Activated CD4-positive, alpha-beta T cell treated with anti-CD3 and anti-CD28 coated beads for 48 hours (primary cell): Measurements from ENCODE around the gene RFTN1.
"Not testable (repeated sequence)": the region's sequence is repeated elsewhere in the genome, so short reads cannot be mapped to it uniquely, and the experiment has no call there.

Experiments
- DNase-seq: peaks from one replicate; pipeline ENCODE4 v3.0.0-alpha.2; 2020

RFTN1 gene

GRCh38 chr3:16506884-16507577, 6.5 kb downstream of the RFTN1 start:
- no peak for DNase-seq

- no peak for DNase-seq
Observed at GRCh38 chr3:16506451-16506850, 7.0 kb downstream of the RFTN1 start.

GRCh38 chr3:16504692-16505091, 8.8 kb downstream of the RFTN1 start:
- DNase-seq: no peak

- DNase-seq: no peak
Observed at GRCh38 chr3:16504242-16504641, 9.3 kb downstream of the RFTN1 start.

GRCh38 chr3:16503191-16503776, 10.2 kb downstream of the RFTN1 start:
- no peak for DNase-seq

- no peak for DNase-seq
Observed at GRCh38 chr3:16502347-16502908, 11.1 kb downstream of the RFTN1 start.

GRCh38 chr3:16501376-16501775, 12.1 kb downstream of the RFTN1 start:
- no peak for DNase-seq

GRCh38 chr3:16500911-16501310, 12.6 kb downstream of the RFTN1 start:
- DNase-seq: no peak

- DNase-seq: no peak
Observed at GRCh38 chr3:16500093-16500492, 13.4 kb downstream of the RFTN1 start.

- DNase-seq: no peak
Observed at GRCh38 chr3:16499351-16499750, 14.1 kb downstream of the RFTN1 start.

GRCh38 chr3:16498130-16498890, 15.2 kb downstream of the RFTN1 start:
- no peak for DNase-seq

DNA sequence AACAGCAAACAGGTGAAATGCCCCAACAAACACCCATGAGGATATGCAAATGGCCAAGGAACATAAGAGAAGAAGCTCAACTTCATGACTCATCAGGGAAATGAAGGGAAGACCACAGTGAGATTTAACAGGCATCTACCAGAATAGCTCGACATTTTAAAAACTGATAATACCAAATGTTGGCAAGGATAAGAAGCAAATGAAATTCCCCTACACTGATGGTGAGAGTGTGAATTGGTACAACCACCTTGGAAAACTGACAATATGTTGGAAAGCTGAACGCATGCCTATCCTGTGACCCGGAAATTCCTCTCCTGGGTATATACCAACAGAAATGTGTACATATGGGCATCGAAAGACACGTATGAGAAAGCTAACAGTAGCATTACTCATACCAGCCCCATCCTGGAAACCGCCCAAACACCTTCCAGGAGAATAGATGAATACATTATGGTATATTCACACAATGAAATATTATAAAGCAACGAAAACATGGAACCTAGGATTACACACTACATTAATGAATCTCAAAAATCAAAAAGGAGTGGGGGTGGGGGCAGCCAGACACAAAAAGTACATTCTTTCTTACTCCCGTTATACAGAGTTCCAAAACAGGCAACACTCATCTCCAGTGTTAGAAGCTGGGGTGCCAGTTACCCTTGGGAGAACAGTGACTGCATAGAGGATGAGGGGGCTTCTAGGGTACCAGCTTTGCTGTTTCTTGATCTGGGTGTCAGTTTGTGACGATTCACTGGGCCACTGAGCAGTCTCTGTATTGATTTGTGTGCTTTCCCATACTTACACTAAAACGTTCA, 16.9 kb downstream of the RFTN1 start:
- peak; percentile 34 for DNase-seq

- DNase-seq: no peak
Observed at GRCh38 chr3:16496008-16496407, 17.5 kb downstream of the RFTN1 start.

GRCh38 chr3:16494814-16495431, 18.6 kb downstream of the RFTN1 start:
- no peak for DNase-seq

- DNase-seq: no peak
Observed at GRCh38 chr3:16494094-16494493, 19.4 kb downstream of the RFTN1 start.

DNA sequence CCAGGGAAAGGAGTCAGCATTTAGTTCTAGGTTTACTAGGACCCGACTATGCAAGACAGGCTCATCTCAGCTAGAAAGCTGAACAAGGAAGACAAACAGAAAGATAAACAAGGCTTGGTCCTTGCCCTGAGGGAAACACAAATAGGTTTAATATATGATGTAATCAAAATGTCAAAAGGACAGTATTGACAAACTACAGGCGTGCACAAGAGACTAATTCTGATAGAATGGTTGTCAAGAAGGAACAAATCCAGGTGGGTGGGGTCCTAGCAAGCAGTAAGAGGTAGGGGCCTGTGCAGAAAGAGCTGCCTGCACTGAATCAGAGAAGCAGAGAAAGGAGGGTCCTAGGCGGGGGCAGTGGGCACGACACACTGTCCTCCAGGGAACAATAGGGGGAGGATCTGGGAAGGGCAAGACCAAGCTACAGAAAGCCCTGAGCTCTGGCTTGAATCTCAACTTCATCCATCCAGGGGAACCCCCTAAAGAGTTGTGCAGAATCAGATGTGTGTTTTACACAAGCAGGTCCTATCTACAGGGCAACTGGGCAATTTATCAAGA, 23.4 kb downstream of the RFTN1 start:
- no peak for DNase-seq

GRCh38 chr3:16489326-16490061, 24.0 kb downstream of the RFTN1 start:
- DNase-seq: not testable (repeated sequence)

- DNase-seq: no peak
Observed at GRCh38 chr3:16488637-16489036, 24.9 kb downstream of the RFTN1 start.

- DNase-seq: no peak
Observed at GRCh38 chr3:16487511-16488175, 25.9 kb downstream of the RFTN1 start.

DNA sequence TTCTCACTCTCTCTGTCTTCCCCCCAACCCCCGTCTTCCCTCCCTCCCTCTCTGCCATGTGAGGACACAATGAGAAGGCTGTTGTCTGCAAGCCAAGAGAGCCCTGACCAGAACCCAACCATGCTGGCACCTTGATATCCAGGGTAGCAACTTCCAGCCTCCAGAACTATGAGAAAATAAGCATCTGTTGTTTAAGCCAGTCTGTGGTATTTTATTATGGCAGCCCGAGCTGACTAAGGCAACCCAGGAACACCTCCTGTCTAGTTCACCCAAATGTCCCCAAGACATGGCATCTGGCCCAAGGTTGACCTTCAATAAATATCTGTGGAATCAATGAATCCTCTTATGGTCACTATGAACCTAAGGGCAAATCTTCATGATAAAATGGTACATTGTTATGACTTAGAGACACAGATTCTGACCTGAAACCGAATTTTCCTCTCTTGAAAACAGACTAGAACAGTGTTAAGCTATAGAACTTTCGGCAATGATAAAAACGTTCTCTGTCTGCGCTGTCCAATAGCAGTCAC, 26.5 kb downstream of the RFTN1 start:
- DNase-seq: no peak

DNA sequence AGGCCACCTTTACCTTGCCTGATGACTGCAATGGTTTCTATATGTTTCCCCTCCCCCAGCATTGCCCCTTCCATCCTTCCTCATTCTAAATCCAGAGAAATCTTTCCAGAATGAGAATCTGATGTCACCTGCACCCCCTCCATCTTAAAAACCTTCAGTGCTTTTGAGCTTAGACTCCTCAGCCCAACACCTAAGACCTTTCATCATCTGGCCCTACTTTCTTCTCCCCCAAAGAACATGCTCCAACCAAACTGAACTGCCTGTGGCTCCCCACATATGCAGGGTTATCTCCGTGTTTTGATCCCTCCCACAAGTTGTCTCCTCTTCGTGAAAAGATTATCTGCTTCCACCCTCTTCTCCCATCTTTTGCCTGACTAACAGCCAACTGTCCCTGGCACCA, 27.3 kb downstream of the RFTN1 start:
- no peak for DNase-seq
